NOMO-1 (cell line): ENCODE measurements around the gene OSBPL3.
A peak's percentile ranks its signal among the peaks of the same experiment; 100 is the strongest.

Source experiments
- DNase-seq, 2 experiments: peaks; one replicate each; lab custom pipeline; 2025; ENCODE audit not compliant: unreplicated experiment in 2 of 2; lab: John Stamatoyannopoulos, UW

OSBPL3 gene

DNA sequence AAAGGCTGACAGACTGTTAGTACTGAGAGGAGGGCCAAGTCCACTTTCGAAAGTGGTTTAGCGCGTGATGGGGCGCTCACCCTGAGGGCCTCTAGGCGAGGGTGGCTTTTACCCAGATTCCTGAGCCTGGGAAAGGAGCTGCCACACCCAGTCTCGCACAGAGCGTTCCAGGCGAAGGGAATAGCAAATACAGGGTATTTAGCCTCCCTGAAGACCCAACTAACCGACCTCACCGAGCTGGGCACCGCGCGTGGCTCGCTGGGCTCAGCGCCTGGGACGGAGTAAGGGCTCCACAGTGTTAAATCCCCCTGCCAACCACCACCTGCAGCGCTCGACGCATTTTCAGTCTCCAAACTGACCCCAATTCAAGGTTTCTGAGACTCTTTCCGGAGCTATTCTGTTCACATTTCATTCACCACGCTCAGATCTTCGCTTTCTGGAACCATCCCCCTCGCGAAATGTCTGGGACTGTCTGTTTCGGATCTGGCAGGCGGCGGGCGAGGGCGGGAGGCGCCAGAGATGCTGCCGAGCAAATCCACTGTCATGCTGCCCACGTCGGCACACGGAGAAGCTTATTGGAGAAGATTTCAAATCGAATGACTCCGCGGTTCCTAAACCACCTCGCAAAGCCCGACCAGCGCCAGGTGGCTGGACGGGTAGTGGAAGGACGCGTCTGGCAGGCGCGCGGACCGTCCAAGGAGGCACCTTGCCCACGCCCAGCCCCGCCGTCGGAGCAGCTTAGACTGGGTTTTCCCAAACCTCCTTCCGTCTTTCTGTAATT lies 1.4 kb upstream of the OSBPL3 start:
- peak in 1 of 2 experiments; percentile 16 for DNase-seq

- peak; percentile 4 to 29 for DNase-seq
Observed at GRCh38 chr7:24980534-24981170, 674 bp upstream of the OSBPL3 start.

DNA sequence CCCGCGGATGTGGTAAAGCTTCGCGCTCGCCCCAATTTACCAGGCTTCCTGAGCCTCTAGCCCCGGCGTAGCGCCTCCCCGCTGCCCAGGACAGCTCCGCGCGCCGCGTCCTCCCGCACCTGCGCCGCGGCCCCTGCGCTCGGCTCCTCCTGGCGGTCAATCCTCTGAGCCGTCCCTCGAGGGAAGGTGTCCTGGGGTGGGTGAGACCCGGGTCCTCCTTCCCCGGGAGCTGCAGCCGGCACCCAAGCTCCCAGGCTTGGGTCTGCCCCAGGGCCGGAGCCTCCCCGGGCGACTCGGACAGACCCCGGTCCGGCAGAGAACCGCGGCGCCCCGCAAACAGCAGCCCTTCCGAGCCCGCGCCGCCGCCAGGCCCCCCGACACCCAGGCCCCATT lies 512 bp downstream of the OSBPL3 start:
- DNase-seq, result peak; percentile 17 to 55

DNA sequence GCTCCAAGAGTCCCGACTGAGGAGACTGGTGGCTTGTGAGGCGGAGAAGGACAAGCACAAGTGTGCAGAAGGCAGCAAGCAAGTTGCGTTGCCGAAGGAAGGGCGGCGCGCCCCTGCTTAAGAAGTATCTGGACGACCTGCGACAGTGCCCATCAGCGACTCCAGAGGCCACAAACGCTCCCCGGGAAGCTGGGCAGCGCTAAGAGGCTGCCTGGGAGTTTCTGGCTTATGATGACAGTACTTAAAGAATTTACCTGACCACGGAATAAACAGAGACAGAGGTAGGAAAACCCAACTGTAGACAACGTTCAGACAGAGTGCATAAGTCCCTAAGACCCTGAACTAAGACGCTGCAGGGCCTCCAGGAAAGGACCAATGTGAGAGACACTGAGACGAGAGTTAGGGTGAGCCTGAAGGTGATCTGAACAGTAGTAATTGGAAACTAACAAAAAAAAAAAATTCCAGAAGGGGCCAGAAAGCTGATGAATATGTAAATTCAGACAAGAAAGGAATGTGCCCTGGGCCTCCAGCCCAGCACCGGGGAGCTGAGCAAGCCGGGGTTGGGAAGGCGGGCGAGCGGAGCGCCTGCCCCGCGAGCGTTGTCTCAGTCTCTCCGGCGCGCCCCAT lies 1.0 kb downstream of the OSBPL3 start:
- no peak for DNase-seq

DNA sequence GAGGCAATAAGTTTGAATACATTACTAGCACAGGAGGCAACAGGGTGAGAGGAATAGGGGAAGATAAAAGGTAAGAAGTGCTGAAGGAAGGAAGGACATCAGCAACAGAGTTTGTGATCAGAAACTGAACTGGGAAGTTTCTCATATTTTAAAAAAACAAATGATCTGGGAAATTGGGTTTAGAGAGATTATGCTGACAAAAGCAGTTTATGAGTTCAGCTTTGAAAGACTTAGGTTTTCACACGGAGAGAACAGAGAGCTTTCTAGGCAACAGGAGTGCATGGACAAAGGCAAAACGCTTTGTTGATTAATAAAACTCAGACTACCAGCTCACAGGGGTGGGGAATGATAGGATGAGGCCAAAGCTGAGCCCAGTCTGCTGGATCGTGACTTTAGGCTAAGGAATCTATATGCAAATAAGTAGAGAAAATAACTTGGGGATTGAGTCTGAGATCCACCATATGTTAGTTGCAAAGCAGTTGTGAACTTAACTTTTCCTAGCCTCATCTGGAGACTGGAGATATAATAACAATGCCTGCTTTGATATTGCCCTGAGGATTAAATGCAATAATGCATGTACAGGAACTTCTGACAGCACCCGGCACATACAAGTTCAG lies 4.2 kb downstream of the OSBPL3 start:
- DNase-seq, result no peak

- no peak for DNase-seq
Observed at GRCh38 chr7:24975172-24975571, 4.8 kb downstream of the OSBPL3 start.

DNA sequence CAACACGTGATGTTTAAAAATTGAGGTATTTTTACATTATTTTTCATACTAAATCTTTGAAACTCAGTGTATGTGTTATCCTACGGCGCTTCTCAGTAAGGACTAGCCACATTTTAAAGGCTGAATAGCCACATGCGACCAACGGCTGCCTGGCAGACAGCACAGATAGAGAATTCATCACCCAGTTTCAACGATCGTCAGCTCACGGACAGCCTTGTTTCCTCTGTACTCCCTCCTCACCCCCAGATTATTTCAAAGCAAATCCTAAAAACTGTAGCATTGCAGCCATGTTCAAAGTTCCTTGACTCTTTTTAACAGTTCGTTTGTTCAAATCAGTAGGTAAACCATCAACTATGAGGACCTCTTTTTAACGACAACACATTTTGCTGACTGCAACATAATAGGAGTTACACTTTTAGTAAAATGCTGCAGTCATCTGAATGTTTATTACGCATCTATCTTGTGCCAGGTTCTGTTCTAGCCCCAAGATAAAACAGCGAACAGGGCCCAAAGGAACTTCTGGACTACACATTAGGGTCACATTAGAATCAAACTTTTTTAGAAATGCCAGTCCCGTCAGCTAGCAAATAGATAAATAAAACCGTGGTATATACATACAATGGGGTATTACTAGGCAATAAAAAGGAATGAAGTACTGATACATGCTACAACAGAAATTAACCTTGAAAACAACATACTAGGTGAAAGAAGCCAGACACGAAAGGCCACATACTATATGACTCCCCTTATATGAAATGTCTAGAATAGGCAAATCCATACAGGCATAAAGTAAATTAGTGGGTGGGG lies 5.7 kb downstream of the OSBPL3 start:
- DNase-seq, result no peak

DNA sequence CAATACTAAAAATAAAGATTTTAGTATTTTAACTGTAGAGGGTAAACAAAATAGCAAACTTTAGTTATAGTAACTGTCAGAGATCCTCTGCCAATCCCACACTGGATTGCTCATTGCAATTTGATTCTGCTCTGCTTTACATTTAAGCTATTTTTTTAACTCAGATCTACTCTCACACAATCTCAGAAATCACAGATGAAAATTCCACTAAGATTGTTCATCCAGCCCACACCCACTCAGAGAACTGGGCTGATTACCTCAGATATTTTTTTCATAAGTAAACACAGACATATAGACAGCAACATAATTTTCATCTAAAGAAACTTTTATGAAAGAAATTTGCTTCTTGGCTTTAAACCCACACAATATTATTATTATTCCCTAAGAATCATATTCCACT lies 7.0 kb downstream of the OSBPL3 start:
- no peak for DNase-seq

DNA sequence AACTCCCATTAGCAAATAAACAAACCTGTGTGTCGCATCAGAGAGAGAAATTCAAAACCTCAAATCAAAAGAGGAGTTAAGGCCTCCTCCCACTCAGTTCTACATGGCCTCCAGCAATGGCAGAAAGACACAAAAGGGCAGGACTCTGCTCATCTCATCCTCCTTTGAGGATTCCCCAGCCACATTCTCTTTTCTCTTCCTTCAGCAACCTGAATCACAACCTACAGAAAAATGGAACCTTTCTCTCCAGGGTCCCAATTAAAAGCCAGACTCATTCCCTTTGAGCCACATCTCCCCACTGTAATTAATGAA lies 7.9 kb downstream of the OSBPL3 start:
- DNase-seq, result no peak

DNA sequence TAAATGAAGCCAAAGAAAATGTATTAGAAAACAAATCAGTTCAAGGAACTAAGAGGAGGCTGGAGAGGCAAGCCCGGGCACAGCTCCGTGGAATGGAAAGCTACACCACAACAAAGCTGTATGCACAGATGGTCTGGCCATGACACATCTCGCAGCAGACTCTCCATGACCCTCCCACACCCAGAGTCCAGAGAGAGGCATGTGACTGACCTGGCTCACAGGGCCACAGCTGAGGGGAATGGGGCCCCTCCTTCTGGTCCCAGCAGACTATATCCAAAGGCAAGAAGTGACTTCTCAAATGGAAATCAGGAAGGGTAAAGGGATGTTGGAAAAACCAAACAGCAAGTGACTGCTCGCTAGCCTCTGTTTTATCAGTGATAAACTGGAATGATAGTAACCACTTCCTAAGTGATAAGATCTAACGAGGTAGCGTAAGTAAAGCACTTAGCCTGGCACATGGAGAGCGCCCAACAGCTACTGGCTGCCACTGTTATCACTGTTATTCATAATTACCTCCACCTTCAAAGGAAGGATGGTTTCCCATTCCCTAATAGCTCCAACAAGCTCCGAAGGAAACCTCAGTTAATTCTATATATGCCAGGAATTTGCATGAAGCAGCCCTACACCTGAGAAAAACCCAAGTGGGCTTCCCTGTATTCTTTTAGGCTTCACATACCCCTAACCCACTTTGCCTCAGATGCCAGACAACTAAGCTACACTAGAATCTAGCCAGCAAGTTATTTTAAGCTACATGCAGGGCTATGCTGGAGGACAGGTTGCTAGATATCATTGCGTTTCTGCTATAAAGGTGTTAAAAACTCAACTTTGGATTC lies 8.4 kb downstream of the OSBPL3 start:
- no peak for DNase-seq

- DNase-seq, result no peak
Observed at GRCh38 chr7:24970676-24971075, 9.3 kb downstream of the OSBPL3 start.

- DNase-seq, result no peak
Observed at GRCh38 chr7:24968165-24968564, 11.8 kb downstream of the OSBPL3 start.

DNA sequence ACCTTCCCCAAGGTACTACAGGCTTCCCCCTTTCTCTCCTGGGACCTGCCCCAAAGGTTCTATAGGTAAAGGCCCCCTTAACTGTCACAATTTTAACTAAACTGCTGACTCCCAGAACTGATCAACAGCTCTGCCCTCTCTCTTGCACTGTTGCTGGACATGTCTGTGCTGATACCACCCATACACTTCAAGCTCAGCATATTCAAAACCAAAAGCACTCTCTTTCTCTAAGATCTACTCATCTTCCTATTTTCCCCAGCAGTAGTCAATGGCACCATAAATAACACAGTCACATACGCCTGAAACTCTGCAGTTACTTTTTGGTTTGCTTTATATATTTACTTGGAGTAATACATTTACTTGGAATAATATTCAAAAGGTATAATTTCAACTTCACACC lies 12.3 kb downstream of the OSBPL3 start:
- DNase-seq, result no peak

- no peak for DNase-seq
Observed at GRCh38 chr7:24966802-24967201, 13.2 kb downstream of the OSBPL3 start.

GRCh38 chr7:24965831-24966708 lies 13.9 kb downstream of the OSBPL3 start:
- DNase-seq, result no peak

DNA sequence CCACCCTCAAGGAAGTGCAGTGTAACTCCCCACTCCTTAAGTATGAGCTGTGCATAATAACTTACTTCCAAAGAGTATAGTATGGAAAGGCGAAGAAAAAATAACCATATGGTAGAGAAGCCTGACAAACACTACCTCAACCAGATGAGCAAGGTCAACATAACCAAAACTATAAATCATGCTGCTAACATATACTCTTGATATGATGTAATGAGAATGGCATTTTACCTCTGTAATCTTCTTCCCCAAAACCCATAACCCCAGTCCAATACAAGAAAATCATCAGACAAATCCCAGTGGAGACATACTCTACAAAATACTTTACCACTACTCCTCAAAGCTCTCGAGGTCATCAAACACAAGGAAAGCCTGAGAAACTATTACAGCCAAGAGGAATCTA lies 15.8 kb downstream of the OSBPL3 start:
- no peak for DNase-seq

DNA sequence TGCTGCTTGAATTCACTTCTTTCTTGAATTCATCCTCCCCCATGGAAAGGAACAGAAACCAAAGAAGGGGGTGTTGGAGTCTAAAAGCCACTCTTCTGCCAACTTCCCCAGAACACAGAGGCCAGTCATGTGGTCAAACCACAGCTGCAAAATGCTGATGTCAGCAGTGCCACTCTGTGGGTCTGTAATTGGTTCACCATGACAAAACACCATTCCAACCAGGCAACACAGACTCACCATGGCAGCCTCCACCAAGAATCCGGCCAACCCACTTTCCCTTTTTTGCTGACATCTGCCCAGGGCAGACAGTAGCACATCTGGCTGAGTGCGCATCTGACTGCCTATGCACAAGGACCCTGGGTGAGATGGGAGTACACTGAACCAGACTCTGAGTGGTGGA lies 16.8 kb downstream of the OSBPL3 start:
- DNase-seq, result peak; percentile 80 to 90

- DNase-seq, result no peak
Observed at GRCh38 chr7:24962418-24962962, 17.5 kb downstream of the OSBPL3 start.
